Raji (cell line): ENCODE data around the gene C10orf88.
A peak's percentile ranks its signal among the peaks of the same experiment; 100 is the strongest.

Experiments
- POLR2A ChIP-seq: IDR thresholded peaks from 2 replicates; pipeline ENCODE4 v1.6.1; 2011; ENCODE audit warnings: low read depth, low read length, control low read depth; ENCODE audit not compliant: insufficient read depth

The C10orf88 gene

DNA sequence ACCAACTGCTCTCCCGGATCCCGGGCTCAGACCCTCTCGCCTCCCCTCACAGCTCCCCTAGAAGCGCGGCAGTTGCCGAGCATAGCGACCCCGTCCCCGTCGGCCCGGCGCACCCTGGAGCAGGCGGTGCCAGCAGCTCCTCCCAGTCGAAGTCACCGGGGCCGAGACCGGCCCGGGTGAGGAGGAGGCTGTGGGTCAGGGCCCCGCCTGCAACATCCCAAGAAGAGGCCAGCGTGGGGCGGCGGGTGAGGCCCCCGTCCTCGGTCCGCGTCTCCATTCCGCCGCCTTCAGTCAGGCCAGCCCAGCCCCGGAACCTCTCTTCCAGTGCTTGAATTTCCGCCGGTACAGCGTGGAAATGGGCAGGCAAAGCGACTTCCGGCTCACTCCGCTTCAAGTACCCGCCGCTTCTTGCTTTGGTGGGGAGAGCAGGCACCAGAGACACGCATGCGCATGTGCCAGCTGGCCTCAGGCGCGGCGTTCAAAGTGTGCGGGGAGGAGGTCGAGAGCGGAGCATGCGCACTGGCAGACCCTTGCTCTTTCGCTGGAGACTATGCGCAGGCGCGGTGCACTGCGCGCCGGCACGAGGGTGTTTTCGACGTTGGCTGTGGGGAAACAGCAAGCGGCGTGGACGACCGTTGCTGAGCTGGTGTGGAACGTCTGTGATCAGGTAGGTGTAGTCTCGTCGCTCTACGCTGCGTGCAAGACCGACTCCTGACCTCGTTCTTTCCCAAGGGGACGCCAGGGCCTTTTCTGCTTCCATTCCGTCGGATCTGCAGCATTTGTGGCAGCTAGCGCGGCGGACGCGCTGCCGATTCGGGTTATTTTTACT lies at the start of gene C10orf88:
C10orf88 (minus strand) TSS at position 326 of the 829 bp plus-strand sequence; CDS start at position 277, 49 bp downstream.
- TF ChIP-seq POLR2A = peak; percentile 53

DNA sequence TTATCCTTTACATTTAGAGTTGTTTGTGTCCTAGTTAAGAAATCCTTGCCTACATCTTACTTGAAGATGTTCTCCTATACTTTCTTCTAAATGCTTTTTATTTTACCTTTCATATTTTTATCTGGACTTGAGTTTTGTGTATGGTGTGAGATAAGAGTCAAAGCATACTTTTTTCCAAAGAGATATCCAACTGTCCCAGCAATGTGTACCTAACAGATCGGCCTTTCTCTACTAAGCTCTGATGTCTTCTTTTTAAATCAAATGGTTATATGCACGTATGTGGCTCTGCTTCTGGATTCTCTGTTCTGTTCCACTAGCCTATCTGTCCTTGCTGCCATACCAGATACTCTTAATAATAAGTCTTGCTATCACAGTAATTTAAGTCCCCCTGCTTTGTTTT lies 47.3 kb upstream of the C10orf88 start:
- no peak for TF ChIP-seq POLR2A

GRCh38 chr10:123000155-123000554 lies 46.1 kb upstream of the C10orf88 start:
- TF ChIP-seq POLR2A = no peak

- no peak for TF ChIP-seq POLR2A
Measured at GRCh38 chr10:122999347-122999746, 45.3 kb upstream of the C10orf88 start.

DNA sequence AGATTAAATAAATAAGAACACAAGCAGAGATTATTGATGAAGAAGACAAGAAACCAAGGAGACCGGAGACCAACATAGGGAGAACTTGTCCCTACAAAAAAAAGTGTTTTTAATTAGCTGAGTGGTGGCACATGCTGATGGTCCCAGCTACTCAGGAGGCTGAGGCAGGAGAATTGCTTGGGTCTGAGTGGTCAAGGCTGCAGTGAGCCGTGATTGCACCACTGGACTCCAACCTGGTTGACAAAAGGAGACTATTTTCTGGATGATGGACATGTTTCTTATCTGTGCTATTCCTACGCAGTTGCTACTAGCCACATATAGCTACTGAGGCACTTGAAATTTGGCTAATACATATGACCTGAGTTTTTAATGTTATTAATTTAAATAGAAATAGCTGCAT lies 44.9 kb upstream of the C10orf88 start:
- no peak for TF ChIP-seq POLR2A

DNA sequence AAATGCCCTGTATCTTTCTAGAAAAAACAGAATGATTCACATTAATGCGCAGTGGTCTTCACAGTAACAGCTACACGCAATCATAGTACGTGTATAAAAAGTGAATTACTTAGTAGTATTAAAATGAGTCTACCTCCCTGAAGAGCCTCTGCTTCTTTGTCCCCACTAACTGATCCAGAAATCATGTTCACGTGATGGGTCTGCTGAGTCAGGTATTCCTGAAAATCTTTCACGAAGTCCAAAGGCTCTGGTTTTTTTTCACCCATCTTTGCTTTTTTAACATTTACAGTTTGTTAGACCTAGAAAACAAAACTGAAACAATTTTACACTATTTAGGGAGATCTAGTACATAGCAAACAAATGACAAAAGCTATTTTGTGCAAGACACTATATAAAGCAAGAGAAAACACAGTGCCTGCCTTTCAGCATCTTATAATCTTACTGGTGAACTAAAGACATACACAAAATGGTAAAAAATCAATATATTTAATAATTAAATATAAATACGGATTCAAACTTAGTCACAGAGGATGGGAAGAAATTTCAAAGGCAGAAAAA lies 44.4 kb upstream of the C10orf88 start:
- no peak for TF ChIP-seq POLR2A

DNA sequence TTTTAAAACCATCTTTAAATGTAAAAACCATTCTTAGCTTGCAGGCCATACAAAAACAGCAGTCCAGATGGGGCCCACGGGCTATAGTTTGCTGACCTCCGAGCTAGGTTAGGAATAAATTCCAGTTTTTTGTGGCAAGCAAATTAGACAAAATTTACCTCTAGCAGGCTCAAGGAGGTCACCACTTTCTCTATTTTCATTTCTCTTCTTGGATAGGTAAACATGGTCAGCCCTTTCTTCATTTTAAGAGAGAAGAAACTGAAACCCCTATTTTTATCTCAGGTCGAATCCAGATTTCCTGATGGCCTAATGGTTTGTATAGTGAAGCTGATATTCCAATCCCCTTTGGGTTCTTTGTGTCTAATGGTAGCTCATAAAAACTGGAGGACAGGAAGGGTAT lies 43.8 kb upstream of the C10orf88 start:
- no peak for TF ChIP-seq POLR2A

- no peak for TF ChIP-seq POLR2A
Measured at GRCh38 chr10:122995936-122996335, 41.9 kb upstream of the C10orf88 start.

GRCh38 chr10:122993797-122994336 lies 39.8 kb upstream of the C10orf88 start:
- TF ChIP-seq POLR2A = no peak

DNA sequence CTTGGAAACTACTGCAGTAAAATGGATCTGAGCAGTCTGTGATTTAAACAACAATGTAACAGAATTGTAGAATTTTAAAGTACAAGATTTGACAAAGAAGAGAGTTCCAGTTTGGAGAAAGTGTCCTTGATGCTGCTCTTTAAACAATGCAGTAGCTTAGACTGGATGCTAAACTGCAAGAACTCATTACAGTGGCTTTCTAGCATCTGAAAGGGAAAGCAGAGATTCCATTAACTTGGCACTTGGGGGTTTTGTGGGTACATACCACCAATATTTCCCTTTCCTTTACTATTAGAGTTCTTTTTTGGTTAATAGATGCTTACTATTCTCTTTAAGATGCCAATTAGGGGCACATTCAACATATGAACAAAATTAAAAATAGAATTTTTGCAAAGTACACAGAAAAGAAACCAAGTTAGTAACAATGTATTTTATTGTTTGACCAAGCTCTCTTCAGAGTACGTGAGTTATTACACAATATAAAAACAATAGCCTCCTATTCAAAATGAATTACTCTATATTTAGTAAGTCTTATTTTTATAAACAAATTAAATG lies 38.1 kb upstream of the C10orf88 start:
- TF ChIP-seq POLR2A = no peak

DNA sequence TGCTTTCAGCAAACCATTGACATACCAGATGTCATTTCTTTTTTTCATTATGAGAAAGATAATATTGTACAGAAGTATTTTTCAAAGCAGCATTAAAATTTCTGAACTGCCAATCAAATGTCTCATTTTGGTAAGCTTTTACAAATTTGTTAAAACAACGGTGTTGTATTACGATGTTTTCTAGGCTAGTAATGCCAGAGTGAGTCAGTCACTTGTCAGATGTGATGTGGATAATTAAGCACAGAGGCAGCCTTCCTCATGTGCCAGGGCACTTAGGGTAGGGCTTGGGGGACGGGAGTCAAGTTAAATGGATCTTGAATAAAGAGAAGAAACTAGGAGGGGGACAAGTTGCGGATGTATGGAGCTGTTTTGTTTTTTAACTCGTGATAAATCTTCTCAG lies 36.3 kb upstream of the C10orf88 start:
- TF ChIP-seq POLR2A = no peak

GRCh38 chr10:122988501-122988900 lies 34.5 kb upstream of the C10orf88 start:
- no peak for TF ChIP-seq POLR2A

- no peak for TF ChIP-seq POLR2A
Measured at GRCh38 chr10:122986335-122986734, 32.3 kb upstream of the C10orf88 start.

- TF ChIP-seq POLR2A = no peak
Measured at GRCh38 chr10:122984708-122985107, 30.7 kb upstream of the C10orf88 start.

DNA sequence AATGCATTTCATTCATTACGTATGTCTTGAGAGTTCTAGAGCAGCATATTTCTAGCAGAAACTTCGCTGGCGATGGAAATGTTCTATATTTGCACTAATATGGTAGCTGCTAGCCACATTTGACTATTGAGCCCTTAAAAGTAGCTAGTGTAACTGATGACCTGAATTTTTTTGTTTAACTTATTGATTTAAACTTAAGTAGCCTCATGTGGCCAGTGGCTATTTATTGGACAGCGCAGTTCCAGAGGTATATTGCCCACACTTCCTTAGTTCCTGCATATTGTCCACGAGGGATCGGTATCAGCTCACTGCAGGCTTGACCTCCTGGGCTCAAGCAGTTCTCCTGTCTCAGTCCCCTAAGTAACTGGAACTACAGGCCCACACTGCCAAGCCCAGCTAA lies 29.9 kb upstream of the C10orf88 start:
- no peak for TF ChIP-seq POLR2A

- no peak for TF ChIP-seq POLR2A
Measured at GRCh38 chr10:122981066-122981464, 27.0 kb upstream of the C10orf88 start.
